HEK293 (cell line): Measurements from ENCODE around the gene AFF1.

Experiments
- CTCF ChIP-seq: fragments of 450-650 bp; formaldehyde crosslinking; IDR thresholded peaks from 2 replicates; pipeline ENCODE4 v1.5.1; 2016; ENCODE audit warnings: missing biosample characterization, missing genetic modification characterization
- INSM2 ChIP-seq: fragments of 450-650 bp; formaldehyde crosslinking; IDR thresholded peaks from 2 replicates; pipeline ENCODE4 v1.5.1; 2016; ENCODE audit warnings: missing biosample characterization, missing genetic modification characterization
- WT1 ChIP-seq: fragments of 450-650 bp; formaldehyde crosslinking; IDR thresholded peaks from 2 replicates; pipeline ENCODE4 v1.5.1; 2016; ENCODE audit warnings: missing biosample characterization, missing genetic modification characterization
- ZNF133 ChIP-seq: fragments of 450-650 bp; formaldehyde crosslinking; IDR thresholded peaks from 2 replicates; pipeline ENCODE4 v1.5.1; 2016; ENCODE audit warnings: missing biosample characterization, missing genetic modification characterization
- ZNF341 ChIP-seq: fragments of 450-650 bp; formaldehyde crosslinking; IDR thresholded peaks from 2 replicates; pipeline ENCODE4; 2016; ENCODE audit warnings: low read depth, missing biosample characterization, missing genetic modification characterization
- ZNF354C ChIP-seq: fragments of 450-650 bp; formaldehyde crosslinking; IDR thresholded peaks from 2 replicates; pipeline ENCODE4 v1.5.1; 2016; ENCODE audit warnings: missing biosample characterization, missing genetic modification characterization, low read depth, borderline replicate concordance
- ZNF426 ChIP-seq: fragments of 450-650 bp; formaldehyde crosslinking; IDR thresholded peaks from 2 replicates; pipeline ENCODE4 v1.5.1; 2017; ENCODE audit warnings: missing biosample characterization, missing genetic modification characterization, mild to moderate bottlenecking, inconsistent platforms, moderate library complexity
- ZNF48 ChIP-seq: fragments of 450-650 bp; formaldehyde crosslinking; IDR thresholded peaks from 2 replicates; pipeline ENCODE4 v1.5.1; 2016; ENCODE audit warnings: missing biosample characterization, missing genetic modification characterization
- ZNF510 ChIP-seq: fragments of 450-650 bp; formaldehyde crosslinking; IDR thresholded peaks from 2 replicates; pipeline ENCODE4 v1.5.1; 2018; ENCODE audit warnings: mild to moderate bottlenecking, missing genetic modification characterization, missing biosample characterization; ENCODE audit not compliant: insufficient replicate concordance
- ZNF629 ChIP-seq: fragments of 450-650 bp; formaldehyde crosslinking; IDR thresholded peaks from 2 replicates; pipeline ENCODE4 v1.5.1; 2017; ENCODE audit warnings: missing biosample characterization, missing genetic modification characterization
- TF ChIP-seq, protein P1 (sequence below): fragments of 450-650 bp; formaldehyde crosslinking; conservative IDR thresholded peaks from 2 replicates; pipeline ENCODE4 v1.5.1; 2016; ENCODE audit warnings: low read depth, missing biosample characterization, missing genetic modification characterization

GRCh38 chr4:86917212-86918039 lies 17.4 kb upstream of the AFF1 start:
- TF ChIP-seq ZNF341 (no peak), ZNF354C (tag by site-specific recombination) (no peak), ZNF48 (tag by site-specific recombination) (no peak), CTCF (tag by site-specific recombination) (no peak), ZNF629 (tag by site-specific recombination) (no peak), WT1 (no peak), INSM2 (tag by site-specific recombination) (no peak), ZNF133 (no peak), ZNF426 (tag by site-specific recombination) (no peak), ZNF510 (tag by site-specific recombination) (no peak)
- TF ChIP-seq, protein P1, sequence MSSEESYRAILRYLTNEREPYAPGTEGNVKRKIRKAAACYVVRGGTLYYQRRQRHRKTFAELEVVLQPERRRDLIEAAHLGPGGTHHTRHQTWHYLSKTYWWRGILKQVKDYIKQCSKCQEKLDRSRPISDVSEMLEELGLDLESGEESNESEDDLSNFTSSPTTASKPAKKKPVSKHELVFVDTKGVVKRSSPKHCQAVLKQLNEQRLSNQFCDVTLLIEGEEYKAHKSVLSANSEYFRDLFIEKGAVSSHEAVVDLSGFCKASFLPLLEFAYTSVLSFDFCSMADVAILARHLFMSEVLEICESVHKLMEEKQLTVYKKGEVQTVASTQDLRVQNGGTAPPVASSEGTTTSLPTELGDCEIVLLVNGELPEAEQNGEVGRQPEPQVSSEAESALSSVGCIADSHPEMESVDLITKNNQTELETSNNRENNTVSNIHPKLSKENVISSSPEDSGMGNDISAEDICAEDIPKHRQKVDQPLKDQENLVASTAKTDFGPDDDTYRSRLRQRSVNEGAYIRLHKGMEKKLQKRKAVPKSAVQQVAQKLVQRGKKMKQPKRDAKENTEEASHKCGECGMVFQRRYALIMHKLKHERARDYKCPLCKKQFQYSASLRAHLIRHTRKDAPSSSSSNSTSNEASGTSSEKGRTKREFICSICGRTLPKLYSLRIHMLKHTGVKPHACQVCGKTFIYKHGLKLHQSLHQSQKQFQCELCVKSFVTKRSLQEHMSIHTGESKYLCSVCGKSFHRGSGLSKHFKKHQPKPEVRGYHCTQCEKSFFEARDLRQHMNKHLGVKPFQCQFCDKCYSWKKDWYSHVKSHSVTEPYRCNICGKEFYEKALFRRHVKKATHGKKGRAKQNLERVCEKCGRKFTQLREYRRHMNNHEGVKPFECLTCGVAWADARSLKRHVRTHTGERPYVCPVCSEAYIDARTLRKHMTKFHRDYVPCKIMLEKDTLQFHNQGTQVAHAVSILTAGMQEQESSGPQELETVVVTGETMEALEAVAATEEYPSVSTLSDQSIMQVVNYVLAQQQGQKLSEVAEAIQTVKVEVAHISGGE (tag by site-specific recombination): no peak
